Smooth muscle cell of the brain vasculature (primary cell): ENCODE results near the gene KRT5.
"Not testable (repeated sequence)": the region's sequence is repeated elsewhere in the genome, so short reads cannot be mapped to it uniquely, and the experiment has no call there.

Source experiments
- DNase-seq: peaks from one replicate; pipeline ENCODE4 v3.0.0-alpha.2; 2012; ENCODE audit warnings: low read depth, low spot score

KRT5 gene

DNA sequence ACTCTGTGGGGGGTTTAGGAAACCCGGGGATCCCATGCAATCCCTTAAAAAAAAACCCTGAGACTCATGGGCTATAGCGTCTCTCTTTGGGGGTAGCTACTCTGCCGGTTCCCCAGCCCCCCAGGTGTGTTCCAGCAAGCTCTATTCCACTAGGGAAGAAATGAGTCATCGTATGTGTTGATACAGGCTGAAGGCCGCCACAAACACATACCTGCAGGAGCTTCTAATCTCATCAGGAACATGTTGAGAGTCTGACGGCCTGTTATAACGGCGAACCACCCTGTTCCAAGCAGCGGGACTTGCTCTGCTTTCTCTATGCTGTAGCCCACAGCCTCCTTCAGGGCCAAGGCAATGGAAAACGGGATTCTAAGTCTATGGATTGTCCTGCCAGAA, 977 bp upstream of the KRT5 start:
- DNase-seq, result no peak

DNA sequence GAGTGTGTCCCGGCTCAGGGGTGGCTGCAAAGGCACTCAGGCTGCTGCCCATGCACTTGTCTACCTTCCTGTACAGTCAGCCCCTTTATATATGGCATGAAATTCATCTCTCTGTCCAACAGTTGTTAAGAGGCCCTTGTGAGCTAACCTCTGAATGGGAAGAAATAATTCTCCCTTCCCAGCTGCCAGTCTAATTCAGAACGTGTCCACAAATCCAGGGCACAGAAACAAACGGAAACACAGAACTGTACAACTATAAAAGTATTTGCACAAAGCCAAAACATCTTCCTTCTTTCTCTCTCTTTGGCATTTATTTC, 849 bp downstream of the KRT5 start:
- DNase-seq, result no peak

DNA sequence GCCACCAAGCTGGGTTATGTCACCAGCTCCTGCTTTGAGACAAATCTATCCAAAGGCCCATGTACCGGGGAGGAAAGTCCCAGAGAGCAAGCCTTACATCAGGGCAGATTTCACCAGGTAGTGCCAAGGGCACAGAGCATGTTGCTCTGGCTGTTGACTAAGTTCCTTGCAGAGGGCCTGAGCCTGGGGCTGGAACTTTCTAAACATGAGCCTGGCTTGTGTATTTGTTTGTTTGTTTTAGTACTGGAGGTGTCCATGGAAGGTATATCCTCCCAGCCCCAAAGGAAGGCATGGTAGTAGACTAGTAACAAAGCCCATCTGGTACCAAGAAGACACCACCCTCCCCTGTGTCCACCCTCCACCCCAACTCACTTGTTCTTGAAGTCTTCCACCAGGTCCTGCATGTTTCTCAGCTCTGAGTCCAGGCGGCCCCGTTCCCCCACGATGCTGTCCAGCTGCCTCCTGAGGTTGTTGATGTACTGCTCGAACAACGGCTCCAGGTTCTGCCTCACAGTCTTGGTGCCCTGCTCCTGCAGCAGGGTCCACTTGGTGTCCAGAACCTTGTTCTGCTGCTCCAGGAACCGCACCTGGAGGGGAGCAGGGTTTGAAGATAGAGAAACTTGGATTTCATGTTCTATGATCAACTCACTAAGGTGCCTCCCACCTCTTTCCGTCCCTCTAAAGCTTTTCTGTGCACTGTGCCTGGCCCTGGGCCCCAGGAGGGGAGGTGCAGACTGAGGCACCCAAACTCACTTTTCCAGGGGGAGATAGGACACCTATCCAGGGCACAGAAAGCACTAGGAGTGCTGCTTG, 1.4 kb downstream of the KRT5 start:
- DNase-seq, result no peak

DNA sequence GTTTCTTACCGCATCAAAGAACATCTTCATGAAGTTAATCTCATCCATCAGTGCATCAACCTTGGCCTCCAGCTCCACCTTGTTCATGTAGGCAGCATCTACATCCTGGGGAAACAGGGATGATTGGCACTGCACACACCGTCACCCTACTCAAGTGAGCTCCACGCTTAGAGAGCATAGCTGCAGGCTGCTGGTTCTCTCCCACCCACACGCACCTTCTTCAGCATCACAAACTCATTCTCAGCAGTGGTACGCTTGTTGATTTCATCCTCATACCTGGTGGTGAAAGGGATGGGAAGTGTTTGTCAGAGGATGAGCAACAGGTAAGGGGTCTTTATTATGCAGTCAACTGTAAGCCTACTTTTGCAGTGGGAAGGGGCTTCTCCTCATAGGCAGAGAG, 2.3 kb downstream of the KRT5 start:
- DNase-seq, result no peak

DNA sequence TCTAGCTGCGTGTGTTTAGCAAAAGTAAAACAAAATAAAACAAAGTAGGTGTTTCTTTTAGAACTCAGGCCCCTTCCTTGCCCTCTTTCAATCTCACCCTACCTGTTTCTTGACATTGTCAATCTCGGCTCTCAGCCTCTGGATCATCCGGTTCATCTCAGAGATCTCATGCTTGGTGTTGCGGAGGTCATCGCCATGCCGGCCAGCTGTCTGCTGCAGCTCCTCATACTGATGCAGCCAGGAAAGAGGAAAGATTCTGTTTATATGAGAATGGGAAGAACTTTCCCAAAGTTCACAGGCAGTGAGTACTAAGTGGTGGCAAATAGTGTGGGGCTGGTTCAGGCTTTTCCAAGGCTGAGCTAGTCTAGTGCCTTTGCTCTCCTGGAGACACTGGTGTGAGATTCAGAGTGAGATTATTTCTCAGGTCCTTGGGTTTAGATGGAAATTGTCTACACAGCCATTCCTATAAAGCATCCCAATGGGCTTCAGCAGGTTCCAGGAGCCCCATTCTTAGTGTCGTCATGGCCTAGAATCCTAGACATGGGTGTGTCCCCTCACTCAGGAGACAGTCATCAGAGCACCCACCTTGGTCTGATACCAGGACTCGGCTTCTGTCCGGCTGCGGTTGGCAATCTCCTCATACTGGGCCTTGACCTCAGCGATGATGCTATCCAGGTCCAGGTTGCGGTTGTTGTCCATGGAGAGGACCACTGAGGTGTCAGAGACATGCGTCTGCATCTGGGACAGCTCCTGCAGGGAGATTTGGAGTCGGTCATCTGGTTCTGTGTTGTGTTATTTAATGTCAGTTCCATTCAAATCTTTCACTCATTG, 3.0 kb downstream of the KRT5 start:
- no peak for DNase-seq

DNA sequence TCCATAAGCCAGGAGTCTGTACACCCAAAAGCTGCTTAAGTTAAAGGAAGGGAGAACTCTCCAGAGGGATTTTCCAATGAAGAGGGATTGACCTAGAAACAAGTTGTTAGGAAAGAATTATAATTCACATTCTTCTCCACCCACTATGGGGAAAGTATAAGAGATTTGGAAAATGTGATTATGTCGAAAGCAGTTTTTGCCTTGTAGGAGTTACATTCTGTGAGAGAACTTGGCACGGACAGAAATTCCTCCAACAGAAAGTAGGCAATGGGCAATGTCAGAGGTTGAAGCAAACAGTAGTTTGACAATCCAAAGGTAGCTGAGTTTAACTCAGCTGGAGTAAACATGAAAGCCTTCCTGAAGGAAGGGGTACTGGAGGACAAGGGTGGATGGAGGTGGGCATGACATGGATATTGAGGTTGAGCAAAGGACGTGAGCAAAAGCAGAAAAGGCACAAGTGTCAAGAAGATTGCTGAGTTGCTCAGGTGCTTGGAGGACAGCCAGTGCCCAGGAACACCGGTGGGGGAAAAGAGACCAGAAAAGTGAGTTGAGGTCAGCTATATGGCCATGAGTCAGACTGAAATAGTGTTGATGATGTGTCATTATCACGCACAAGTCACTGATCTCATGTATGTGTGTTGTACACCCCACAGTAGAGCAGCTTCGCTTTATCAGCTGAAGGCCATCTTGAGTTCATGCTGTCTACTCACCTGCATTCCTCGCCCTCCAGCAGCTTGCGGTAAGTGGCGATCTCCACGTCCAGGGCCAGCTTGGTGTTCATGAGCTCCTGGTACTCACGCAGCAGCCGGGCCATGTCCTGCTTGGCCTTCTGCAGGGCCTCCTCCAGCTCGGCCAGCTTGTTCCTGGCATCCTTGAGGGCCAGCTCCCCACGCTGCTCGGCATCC, 4.0 kb downstream of the KRT5 start:
- no peak for DNase-seq

DNA sequence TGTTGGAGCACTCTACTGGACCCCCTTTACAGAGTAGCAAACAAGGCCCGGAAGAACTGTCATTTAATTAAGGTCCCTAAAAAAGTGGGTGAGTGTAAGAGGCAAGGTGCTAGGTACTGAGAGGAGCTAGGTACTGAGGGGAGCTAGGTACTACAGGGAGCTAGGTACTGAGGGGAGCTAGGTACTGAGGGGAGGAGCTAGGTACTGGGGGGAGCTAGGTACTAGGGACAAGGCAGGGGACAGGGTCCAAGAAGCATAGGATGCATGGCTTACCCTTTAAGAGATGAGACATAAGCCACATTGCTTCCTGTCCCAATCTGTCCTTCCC, 4.9 kb downstream of the KRT5 start:
- DNase-seq, result no peak

DNA sequence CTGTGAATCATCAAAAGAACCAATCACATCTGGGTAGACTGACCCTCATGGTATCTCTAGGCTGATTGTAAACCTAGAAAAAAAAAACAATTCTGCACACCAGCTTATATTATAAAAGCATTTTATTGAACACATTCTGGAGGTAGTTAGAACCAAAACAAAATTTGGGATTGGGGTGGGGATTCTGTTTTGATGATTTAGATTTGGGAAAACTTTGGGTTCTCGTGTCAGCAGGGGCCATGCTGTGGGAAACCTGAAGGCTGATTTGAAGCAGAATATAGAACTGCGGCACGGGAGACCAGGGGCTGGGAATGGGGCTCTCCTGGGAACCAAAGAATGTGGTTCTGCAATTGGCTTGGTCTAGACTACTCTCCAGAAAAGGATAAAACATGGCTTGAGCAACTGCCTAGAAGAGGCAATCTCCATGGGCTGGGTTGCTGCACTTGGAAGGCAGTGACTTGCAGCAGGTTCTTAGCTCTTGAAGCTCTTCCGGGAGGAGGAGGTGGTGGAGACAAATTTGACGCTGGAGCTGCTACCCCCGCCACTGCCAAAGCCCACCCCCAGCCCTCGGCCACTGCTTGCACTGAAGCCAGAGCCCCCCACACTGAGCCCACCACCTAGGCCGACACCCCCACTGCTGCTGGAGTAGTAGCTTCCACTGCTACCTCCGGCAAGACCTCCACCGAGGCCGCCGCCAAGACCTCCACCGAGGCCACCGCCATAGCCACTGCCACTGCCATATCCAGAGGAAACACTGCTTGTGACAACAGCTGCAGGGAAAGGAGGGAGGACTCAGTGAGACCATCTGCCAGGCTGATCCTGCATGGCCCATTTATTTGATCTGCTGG, 5.5 kb downstream of the KRT5 start:
- DNase-seq, result no peak

DNA sequence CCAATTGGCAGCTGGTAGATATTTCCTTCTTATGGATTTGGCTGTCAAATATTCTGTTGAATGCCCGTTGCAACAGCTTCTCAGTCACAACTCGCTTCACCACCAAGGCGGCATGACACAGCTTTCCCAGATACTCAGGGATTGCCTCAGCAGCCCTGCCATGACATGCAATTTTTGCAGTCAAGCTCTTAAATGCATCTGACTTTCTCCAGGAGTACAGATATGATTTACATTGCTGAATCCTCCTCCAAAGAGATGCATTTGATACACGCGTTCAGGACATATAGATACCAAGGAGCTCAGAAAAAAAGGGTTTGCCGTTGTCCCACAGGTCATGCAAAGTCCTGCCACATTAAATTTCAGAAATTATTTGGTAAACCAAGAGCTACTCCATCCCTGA, 6.5 kb downstream of the KRT5 start:
- no peak for DNase-seq

DNA sequence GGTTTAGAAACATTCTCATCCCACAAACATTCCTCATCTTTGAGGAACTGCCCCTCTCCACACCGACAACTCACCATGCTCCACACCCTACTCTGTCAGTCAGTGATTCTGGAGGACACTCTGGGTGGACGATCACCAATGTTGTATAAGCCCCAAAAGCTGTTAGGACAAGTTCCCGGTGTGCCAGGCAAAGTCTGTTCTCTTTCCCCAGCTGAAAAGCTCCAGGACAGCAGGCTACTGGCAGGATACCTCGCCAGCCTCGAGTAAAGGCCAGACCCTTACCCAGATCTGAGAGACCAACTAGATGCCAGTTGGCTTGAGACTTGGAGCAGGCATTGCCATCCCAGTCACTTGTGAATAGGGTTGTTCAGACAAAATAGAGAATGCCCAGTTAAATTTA, 12.0 kb downstream of the KRT5 start:
- DNase-seq, result no peak

DNA sequence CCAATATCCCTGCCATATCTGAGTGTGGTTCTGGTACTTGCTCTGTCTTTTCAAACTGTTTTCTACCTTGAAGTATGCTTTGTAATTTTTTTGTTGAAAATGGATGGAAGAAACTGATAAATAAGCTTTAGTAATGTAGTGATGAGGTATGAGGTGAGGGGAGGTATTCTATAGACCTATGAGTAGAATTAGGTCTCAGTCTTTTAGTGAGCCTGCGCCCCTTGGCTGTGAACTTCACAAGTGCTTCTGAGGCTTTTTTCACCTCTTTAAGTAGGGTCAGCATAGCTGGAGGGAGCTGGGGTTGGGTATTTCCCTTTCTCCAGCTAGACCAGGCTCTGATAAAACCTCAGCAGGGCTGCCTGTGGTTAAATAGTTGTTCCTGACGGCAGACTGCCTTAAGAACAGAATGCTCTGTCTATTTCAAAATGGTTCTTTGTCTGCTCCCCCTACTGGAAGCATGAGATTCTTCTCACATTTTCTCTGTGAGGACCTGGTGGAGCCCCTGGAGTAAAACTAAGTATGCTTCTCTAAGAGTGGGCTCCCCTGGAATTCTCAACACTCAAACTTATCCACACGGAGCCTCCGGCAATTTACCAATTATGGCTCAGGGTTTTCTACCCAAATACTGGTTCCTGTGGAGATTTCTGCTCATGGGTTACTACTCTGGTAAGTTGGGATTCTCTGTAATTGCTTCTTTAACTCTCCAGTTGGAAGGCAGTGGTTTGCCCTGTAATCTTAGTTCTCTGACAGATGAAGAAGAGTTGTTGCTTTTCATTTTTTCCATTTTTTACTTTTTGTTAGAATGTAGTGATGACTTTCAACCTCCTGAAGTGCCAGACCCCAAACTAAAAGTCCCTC, 13.1 kb downstream of the KRT5 start:
- DNase-seq, result no peak

DNA sequence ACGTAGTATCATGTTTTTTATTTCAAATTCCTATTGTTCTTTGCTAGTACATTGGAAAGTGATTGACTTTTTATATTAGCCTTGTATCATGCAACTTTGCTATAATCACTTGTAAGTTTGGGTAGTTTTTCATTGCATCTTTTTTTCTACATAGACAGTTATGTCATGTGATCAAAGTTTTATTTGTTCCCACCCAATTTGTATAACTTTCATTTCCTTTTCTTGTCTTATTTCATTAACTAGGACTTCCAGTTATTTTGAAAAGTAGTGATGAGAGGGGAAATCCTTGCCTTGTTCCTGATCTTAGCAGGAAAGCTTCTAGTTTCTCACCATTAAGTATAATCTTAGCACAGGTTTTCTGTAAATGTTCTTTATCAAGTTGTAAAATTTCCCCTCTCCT, 17.3 kb downstream of the KRT5 start:
- DNase-seq, result no peak

DNA sequence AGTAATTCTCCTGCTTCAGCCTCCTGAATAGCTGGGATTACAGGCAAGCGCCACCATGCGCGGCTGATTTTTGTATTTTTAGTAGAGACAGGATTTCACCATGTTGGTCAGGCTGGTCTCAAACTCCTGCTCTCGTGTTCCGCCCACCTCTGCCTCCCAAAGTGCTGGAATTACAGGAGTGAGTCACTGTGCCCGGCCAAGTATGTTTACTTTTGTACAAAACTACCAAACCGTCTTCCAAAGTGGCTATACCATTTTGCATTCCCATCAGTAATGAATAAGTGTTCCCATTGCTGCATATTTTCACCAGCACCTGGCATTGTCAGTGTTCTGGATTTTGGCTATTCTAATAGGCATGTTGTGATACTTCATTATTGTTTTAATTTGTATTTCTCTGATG, 18.7 kb downstream of the KRT5 start:
- no peak for DNase-seq

DNA sequence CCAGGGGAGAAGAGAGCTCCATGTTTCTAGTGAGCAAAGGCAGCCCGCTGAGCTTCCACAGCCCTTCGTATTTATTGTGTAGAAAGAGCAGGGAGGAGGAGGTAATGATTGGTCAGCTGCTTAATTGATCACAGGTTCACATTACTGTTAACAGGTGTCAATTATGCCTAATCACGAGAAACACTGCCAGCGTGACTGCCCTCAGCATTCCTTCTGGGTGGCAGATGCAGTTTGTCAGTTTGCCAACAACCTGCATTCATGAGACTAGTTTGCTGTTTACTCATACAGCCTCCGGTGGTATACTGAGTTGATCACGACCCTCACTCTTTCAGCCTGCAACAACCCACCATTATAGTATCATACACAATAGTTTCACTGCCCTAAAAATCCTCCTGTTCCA, 19.6 kb downstream of the KRT5 start:
- not testable (repeated sequence) for DNase-seq

DNA sequence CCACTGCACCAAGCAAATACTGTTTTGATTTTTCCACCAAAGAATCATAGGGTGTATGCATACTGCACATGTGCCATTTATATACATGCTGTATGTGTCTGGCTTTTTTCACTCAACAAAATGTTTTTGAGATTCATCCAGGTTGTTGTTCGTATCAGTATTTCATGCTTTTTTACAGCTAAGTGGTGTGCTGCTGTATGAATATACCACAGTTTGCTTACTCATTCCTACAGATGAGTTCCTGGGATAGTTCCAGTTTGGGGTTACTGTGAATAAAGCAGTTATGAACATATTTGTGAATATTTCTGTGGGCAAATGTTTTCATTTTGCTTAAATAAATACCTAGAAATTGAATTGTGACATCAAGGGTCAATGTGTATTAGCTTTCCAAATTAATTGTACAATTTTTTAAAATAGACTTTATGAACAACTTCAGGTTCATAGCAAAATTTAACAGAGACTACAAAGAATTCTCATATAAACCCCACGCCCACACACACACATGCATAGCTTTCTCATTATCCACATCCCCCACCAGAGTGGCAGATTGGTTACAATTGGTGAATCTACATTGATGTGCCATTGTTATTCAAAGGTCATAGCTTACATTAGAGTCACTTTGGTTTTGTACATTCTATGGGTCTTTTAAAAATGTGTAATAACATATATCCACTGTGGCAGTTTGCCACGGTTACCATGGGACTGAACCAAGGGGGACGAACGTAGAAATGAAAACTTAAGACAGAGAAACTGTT, 20.2 kb downstream of the KRT5 start:
- DNase-seq, result no peak

DNA sequence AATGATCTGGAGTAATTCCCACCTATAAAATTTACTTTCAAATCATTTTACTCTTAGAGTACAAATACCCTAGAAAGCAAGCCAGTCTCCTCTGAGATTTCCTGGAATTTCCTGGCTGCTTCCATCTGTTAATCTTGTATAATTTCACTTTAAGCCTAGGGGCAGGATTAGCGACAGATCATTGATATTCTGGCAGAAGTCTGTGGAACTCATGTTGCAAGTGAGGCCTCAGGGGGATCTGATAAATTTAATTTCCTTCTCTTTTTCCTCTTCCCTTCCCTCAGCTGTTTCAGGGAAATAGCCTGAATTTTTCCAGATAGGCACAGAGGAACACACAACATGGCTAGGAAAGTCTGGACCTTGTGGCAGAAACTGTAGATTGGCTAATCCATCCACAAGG, 21.2 kb downstream of the KRT5 start:
- no peak for DNase-seq

DNA sequence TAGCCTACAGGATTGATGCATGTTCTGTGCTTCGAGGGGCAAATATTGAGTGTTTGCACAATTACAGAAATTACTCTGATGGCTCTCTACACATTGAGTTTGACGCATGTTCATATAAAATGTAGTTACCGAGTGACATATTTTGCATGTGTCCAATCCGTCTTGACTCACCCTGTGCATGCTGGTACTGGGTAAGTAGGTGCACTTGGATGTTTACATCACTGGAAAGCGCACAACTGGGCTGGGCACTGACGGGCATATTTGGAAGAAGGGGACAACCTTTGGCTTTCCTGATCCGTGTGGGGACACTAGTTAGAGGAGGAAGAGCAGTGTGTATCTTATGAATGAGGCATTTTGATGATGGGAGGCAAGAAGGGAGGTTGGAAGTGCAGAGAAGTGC, 22.2 kb downstream of the KRT5 start:
- DNase-seq, result no peak

DNA sequence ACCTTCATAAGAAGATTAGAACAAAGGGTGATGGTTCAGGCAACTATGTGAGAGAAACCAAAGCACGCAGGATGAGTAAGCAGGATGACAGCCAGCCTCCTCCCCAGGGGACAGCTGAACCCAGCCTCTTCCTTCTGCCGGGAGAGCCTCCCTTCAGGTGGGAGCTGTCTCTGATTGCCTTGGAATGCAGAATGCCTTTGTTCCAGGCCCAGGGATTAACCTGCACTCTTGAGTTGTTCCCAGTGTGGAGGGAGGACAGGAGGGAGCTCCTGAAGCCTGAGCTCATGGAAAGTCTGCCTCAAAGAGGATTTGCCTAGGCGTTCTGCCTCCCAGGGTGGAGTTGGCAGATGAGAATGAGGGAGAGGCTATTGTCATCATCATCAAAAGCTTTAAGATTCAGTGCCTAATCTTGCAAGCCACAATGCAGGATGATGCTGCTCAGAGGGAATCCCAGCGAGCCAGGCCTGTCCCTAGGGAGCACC, 23.6 kb downstream of the KRT5 start:
- no peak for DNase-seq

DNA sequence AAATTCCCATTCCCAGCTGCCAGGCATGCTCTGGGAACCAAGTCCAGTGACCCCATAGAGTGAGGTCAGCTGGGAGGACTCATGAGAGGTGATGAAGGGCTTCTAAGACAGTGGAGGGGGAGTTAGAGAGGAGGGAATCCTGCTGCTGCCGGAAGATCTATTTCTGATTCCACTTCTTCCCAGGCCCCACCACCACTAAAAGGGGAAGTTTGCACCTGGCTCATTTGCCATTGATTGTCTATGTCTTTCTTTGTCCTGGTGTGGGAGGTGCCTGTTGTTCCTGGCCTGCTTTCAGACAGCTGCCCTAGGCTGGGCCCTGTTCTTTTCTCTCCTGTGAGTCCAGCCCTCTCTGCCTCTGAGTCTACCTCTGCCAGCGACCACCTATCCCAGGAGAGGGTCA, 24.1 kb downstream of the KRT5 start:
- DNase-seq, result no peak

DNA sequence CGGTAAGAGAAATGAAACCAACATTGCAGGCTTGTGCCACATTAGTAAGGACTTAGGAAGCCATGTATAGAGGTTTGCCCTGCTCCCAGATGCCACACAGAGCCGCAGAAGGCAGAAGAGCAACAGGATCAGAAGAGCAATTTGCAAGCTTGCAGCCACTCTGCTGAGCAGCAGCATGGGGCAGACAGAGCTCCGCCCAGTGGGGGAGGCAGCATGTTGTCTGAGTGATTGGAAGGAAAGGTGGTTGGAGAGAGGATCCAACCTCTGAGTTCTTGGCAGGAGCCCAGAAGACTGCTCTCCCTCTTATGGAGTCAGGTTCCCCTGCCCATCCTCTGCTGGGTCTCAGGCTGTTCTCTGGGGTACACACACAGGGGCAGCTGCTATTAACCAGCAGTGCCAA, 24.8 kb downstream of the KRT5 start:
- DNase-seq, result no peak
